Stimulated activated CD4-positive, alpha-beta T cell treated with anti-CD3 and anti-CD28 coated beads, Interleukin-12 subunit alpha, Interleukin-12 subunit beta, amount 100 ng/mL, for 48 hours (primary cell): ENCODE data around the gene CMPK1.
"Not testable (repeated sequence)": the region's sequence is repeated elsewhere in the genome, so short reads cannot be mapped to it uniquely, and the experiment has no call there.

ENCODE experiments used
- DNase-seq, 3 donors: peaks; one replicate each; pipeline ENCODE4 v3.0.0-alpha.2; 2020; ENCODE audit warnings: low read depth in 2 of 3, low spot score in 1 of 3

Gene CMPK1, protein sequence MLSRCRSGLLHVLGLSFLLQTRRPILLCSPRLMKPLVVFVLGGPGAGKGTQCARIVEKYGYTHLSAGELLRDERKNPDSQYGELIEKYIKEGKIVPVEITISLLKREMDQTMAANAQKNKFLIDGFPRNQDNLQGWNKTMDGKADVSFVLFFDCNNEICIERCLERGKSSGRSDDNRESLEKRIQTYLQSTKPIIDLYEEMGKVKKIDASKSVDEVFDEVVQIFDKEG

DNA sequence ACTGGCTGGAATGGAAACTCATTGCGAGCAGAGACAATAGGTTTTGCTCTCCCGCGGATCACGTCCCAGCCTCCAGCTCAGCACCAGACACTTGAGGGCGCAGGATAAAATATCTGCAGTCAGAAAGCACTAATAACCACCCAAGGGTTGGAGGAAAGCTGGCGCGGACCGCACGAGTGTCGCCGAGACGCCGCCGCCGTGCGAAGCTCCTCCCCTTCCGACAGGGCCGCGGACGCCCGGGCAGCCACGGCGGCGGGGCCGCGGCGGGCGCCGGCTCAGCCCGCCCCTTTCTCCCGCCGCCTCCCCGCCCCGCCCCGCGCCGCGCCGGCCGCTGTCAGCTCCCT is at the start of gene CMPK1:
CMPK1 (plus strand) TSS at position 213 of the 344 bp plus-strand sequence. CDS start 156 bp downstream, outside the sequence.
- DNase-seq = peak; percentile 58 to 74 (median 61)

DNA sequence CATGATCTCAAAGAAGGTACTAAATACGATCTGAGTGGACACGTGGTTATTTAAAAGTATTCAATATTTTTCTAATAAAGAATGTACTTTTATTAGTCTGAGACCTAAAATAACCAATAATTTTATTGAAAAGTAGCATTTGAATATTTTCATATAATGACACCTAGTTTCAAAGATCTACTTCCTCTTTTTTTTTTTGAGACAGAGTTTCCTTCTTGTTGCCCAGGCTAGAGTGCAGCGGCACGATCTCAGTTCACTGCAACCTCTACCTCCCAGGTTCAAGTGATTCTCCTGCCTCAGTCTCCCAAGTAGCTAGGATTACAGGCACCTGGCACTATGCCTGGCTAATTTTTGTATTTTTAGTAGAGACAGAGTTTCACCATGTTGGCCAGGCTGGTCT is 45.5 kb upstream of the CMPK1 start:
- not testable (repeated sequence) for DNase-seq

DNA sequence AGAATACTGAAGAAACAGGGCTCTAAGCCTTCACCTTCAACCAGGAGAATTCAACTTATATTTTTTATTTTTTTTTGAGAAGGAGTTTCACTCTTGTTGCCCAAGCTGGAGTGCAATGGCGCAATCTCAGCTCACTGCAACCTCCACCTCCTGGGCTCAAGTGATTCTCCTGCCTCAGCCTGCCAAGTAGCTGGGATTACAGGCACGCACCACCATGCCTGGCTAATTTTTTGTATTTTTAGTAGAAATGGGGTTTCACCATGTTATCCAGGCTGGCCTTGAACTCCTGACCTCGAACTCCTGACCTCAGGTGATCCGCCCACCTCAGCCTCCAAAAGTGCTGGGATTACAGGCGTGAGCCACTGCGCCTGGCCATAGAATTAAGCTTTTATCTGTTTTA is 38.7 kb upstream of the CMPK1 start:
- not testable (repeated sequence) for DNase-seq

DNA sequence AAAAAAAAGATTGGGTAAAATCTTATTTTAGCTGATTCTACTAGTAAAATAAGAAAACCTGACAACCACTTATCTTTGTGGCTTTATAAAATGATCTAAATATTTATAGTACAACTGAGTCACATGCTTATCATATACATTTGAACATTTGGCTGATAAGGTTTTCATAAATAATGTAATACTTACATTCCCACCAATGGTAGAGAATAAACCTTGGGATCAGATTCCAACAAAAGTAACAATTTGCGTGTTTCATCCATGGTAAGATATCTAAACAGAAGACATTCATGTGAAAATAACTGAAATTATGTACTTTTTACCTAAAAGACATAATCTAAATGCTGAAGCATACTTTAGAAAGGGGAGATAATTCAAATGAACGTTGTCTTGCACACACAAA is 38.0 kb upstream of the CMPK1 start:
- DNase-seq = no peak

DNA sequence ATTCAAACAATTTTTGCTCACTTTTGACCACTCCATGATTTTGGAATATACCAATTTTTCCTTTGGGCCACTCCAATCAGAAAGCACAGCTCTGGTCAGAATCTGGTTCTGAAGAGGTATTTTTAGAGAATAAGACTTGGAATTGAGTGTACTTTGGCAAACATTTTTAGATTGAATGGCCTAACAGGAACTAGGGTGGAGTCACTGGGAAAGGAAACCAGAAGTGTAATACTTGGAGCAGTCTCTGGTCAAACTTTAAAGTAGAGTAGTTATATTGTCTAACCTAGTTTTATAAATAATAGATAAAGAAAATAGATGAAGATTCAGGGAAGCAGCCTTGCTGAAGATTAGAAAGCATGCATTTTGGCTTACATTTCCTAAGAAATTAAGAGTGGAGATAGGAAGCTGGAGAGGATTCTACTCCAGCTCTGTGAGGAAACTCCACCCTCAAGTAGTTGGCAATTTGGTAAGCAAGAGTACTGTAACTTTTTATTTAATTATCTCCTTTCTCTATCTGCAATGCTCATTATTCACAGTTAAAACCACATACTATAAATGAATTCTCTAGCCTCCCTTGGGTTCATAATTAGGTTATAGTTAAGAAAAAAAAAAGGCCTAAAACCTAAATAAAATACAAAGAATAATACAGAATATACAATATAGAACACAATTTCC is 35.4 kb upstream of the CMPK1 start:
- no peak for DNase-seq

DNA sequence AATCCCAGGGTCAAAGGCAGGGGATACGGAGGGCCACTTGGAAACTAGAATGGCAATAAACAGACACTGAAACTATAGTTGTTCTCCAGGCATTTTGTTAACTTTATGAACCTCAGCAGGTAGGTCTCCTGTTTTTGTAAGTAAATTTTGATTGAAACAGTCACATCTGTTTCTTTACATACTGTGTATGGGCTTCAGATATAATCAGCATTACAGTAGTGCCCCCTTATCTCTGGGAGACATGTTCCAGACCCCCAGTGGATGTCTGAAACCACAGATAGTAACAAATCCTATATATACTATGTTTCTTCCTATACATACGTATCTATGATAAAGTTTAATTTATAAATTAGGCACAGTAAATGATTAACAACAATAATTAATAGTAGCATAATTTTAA is 31.1 kb upstream of the CMPK1 start:
- no peak for DNase-seq

DNA sequence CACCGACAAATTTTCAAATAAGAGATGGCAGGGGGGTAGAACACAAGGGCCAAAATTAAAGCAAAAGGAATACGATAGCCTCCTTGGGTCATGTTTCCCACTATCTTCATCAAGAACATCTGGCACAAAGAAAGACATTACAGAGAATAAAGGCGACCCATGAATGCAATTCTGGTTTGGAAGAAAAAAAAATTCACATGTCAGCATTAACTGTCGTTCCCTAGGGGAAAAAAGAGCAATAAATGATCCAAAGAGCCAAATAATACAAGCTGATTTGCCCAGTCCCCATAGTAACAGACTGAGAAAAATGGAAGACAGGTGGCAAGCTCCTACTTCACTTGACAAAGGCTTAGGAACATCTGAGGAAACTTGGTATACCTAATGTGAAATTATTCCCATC is 24.2 kb upstream of the CMPK1 start:
- DNase-seq = no peak

DNA sequence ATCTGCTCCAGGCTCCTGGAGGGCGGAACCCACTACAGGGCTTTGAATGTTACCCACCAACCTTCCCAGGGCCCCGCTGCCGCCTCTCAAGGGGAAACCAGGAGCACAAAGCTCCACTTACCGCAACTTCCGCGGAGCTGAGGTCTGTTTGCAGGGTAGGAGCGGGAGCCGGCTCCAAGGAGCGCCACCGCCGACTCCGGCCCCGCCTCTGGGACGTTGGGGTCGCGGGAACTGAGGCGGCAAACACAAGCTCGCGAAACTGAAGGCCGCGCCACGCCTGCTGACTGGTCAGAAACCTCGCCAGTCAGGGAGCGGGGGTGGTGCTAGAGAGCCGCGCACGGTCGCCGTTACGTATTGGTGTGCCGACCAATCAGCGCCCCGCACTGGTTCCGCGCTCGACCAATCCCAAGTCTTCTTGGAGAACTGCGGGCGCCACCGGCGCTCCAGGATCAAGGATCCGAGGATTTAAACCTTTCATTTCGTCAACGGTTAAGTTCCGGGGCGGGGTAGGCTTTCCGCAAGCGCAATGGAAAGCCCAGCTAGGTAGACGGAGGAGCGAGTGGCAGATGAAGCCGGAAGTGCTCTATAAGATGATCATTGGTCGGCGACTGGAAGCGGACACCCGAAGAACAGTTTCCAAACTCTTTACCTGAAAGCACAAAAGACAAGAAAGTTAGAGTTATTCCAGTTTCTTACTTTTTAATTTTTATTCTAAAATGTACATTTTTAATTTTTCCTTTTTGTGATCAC is 19.5 kb upstream of the CMPK1 start, which contains the start of gene STIL:
STIL (minus strand) TSS at position 233 of the 750 bp plus-strand sequence. CDS start 3,828 bp downstream, outside the sequence.
- DNase-seq = peak; percentile 92 to 98 (median 98)

DNA sequence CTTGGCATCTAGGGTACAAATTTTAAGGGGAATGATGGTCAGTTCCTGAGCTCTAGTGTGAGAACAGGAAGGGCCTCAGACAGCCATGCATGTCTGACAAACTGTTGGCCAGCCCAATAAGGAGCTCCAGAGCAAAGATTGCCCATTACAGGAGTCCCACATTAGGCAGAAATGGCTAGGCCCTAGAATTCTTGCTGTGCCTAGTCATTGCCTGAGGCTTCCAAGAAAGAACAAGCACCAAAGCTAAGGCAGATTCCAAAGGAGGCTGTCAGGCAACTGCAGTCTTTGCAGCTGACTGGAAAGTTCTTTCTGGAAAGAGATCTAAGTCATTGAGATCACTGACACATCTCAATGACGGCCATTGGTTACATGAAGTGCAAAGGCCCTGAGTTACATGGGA is 15.7 kb upstream of the CMPK1 start:
- DNase-seq = no peak

DNA sequence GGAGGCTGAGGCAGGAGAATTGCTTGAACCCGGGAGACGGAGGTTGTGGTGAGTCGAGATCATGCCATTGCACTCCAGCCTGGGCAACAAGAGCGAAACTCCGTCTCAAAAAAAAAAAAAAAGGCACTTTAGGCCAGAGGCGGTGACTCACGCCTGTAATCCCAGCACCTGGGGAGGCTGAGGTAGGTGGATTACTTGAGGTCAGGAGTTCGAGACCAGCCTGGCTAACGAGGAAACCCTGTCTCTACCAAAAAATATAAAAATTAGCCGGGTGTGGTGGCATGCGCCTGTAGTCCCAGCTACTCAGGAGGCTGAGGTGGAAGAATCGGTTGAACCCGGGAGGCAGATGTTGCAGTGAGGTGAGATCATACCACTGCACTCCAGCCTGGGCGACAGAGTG is 13.6 kb upstream of the CMPK1 start:
- DNase-seq = not testable (repeated sequence)

DNA sequence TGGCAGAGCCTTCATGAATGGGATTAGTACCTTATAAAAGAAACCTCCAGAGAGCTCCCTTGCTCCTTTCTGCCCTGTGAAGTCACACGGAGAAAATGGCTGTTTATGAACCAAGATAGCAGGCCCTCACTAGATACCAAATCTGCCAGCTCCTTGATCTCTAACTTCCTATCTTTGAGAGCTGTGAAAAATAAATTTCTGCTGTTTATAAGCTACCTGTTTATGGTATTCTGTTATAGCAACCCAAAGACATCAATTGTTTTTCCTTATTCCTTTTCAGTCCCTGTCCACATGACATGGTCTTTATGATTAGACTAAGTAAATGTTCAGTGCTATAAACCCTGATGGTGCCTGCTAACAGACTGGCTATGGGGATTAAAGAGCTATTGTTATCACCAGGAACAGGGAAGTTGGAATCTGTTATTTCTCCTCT is 10.0 kb upstream of the CMPK1 start:
- DNase-seq = no peak

DNA sequence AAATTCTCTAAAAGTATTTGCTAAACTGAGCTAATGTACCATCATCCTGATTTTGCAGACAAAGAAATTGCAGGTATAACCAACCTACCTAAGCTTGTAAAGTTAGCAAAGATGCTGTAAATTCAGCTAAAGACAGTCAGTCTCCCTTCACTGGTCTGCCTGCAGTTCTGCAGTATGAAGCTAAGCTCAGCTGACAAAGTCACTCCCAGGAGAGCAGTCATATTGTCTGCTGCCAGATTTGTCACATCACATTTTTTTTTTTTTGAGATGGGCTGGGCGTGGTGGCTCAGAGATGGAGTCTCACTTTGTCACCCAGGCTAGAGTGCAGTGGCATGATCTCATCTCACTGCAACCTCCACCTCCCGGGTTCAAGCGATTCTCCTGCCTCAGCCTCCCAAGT is 8.9 kb upstream of the CMPK1 start:
- DNase-seq = no peak

DNA sequence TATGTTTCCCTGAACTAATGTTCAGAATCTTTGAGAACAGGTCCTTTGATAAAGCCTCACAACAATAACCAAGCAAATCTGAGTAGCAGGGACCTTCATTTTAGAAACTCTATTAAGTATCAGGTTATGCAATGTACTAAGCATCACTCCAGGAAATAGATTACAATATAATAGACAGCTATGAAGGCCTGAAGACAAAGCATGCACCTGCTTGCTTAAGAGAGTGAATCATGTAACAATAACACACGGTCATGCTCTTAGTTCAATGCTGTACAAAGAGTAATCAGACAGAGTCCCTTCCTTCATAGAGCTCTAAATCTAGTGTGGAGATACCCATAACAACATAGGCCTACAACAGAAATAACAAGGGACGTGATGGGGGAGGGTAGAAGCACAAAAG is 8.1 kb upstream of the CMPK1 start:
- no peak for DNase-seq

DNA sequence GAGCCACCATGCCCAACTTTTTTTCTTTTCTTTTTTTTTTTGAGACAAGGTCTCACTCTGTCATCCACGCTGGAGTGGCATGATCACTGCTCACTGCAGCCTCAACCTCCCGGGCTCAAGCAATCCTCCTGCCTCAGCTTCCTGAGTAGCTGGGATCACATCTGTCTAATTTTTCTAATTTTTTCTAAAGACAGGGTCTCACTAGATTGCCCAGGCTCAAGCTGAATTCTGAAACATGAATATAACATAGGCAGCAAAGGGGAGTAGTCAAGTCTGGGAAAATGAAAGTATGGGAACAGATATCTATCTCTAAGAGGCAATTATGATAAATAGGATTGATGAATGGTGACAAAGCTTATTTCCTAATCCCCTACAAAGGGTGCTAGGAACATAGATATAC is 7.3 kb upstream of the CMPK1 start:
- DNase-seq = no peak

DNA sequence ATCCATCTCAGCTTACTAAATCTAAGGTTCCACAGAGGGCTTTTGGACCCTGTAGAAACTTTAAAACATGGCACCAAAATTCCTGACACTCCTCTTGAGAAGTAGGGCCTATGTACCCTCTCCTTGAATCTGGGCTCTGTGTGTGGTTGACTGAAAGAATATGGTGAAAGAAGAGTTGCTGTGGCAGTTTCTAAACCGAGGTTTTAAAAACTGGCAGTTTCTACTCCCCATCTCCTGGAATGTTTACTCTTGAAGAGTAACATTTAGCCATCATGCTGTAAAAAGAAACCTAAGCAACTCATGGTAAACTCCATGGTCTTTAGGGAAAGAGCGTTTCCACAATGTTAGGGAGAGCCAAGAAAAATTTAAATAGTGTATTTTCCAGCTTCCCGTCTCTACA is 4.6 kb upstream of the CMPK1 start:
- DNase-seq = no peak

DNA sequence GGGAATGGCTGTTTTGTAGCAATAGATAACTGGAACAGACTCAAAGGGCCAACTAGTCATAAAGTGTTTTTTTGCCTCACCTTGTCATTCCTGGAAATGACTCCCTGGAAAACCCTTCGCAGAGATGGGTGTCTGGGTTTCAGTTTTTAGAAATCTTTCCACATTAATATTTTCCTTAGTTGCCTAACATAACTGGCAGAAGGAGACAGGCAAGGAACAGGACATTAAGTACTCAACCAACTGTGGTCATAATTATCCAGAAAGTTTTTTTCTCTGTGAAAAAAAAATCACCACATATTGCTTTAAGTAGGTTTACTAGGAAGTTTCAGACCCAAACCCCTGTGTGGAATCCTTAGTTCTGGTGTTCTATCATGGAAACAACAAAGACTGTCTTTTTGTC is 3.4 kb upstream of the CMPK1 start:
- no peak for DNase-seq

DNA sequence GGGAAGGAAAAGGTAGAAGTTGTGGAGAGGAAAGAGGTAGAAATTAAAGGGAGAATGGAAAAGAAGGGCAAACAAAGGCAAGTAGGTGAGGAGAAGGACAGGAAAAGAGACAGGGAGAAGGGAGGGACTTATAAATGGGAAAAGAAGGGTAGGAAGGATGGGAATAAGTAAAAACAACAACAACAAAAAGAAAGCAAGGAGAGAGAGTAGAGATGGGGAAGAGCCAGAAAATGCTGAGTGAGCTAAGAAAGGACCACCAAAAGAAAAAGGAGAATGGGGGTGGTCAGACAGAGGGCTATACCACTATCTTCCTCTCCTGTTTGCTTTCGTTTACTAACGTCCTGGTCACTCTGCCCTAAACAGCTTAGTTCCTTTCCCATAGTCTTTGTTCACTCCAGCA is 1.7 kb upstream of the CMPK1 start:
- DNase-seq = no peak

DNA sequence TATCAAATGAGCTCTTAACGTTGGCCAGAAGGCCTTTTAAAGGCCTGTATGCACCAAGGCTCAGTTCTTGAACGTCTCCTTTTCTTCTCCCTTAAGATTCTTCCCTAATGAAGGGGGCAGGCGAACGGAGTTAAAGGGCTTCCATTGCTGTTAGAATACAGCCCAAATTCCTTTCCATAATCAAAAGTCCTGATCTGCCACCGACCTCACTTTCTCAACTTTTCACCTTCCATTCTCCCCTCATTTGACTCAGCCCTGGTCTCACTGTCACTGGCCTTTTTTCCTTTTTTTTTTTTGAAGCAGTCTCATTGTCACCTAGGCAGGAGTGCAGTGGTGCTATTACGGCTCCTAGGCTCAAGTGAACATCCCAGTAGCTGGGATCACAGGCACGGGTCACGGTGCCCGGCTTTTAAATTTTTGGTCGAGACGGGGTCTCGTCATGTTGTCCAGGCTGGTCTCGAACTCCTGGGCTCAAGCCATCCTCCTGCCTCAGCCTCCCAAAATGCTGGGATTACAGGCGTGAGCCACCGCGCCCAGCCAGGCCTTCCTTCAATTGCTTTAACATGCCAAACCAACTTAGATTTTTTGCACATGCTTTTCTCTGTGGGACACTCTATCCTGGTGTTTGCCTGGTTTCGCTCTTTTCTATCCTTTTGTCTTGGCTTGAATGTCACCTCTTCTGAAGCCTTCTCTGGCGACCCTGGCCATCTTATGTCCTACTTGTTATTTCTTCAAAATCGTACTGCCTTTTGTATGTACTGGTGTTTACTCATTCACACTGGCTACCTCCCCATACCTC is 612 bp upstream of the CMPK1 start:
- no peak for DNase-seq

DNA sequence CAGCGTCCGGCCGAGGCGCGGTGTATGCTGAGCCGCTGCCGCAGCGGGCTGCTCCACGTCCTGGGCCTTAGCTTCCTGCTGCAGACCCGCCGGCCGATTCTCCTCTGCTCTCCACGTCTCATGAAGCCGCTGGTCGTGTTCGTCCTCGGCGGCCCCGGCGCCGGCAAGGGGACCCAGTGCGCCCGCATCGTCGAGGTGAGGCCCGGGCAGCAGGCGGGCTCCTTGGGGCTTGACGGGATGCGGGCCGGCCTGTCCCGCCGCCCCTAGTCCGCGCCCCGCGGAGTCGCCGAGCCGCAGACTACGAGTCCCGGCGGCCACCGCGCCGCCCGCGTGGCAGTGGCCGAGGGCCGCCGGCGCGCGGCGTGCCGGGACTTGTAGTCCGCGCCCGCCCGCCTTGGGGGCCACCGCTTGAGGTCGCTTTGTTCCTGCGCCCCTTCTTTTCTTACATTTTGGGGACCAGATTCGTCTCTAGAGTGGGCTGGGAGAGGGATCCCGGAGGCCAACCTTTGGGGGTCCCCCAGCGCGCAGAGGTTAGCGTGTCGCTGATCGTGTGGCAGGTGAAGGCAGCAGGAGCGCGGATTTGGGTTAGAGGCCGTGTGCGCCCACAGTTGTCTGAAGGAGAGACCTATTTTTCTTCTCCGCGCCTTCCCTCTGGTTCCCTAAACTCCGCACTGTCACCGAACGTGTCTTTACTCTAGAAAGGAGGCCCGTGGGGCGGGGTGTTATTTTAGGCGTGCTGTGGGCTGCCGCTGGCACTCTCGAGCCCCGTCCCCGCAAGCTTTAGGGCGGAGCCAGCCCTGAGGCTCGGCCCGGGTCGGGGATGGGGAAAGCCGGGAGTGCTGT is 553 bp downstream of the CMPK1 start:
- DNase-seq = peak; percentile 40 to 65 (median 56)

DNA sequence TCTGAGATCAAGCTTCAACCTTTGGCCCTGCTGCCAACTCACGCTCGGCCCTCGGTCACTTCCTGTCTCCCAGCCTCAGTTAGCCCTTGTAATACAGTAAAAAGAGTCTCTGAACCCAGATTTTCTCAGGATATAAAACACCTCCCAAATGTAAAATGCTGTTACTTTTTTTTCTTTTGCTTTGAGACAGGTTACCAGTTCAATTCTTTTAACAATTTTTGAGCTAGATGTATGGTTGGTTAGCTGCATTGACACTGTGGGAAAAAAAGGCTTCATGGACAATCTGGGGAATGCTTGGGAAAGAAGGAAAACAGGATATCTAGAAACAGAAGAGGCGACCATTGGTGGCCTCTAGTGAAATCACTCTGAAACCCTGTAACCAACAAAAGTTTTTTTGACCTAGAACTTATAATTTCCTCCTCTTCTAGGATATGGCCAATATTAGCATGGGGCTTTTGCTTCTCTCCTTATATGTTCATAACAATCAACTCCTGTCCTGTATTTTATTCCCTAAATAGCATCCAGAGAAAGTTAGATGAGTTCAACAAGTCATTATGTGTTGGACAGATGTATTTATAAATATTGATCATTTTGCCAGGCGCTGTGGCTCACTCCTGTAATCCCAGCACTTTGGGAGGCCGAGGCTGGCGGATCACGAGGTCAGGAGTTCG is 1.3 kb downstream of the CMPK1 start:
- DNase-seq = no peak
